ENCODE results near the gene MLH1.

MLH1 gene

GRCh38 chr3:37092484-37092883 lies 99.2 kb downstream of the MLH1 start:
- no peak for DNase-seq (ENCODE audit: extremely low read depth, low read depth)
- no peak for TF ChIP-seq CTCF (IDR thresholded peaks at IDR 0.05; ENCODE audit: low read depth, low read length, missing control alignments)
- H3K4me3 ChIP-seq (replicated peaks; ENCODE audit: low read depth, low read length): no peak overlapping the region

DNA sequence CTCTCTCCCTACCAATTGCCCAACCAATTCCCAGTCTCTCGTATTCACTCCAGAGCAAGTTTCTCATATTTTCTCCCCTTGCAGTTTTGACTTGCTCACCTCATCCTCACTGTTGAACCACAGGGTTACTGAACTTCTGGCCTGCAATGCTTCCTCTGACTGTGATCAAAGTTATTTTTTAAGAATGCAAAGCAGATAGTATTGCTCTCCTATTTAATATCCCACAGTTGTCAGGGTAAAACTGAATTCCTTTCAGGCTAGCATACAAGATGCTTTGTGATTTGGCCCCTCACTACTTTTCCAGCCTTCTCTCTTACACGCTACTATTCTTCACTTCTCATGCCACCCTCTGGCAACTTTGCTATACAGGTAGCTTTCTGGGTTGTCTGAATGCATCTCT lies 100.2 kb downstream of the MLH1 start:
- no peak overlapping the region for H3K4me3 ChIP-seq (replicated peaks; ENCODE audit: low read depth, low read length)
- no peak for DNase-seq (ENCODE audit: extremely low read depth, low read depth)
- TF ChIP-seq CTCF (IDR thresholded peaks at IDR 0.05; ENCODE audit: low read depth, low read length, missing control alignments): no peak

DNA sequence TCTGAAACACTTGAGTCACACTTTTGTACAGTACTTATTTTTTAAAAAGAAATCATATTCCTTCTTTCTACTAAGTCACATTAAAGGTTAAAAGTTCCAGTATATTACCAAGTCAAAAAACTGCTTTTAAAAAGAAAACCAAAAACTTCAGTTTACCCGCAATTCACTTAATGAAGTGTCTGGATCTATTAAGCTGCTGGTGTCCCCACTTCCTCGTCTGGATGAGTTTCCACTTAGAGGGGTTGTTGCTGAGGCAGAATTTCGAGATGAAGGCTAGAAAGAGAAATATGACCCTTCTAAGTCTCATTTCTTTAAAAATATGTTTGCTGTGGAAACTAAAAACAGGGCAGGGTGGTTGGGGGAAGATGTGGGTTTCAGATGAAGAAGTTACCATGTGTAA lies 101.3 kb downstream of the MLH1 start:
- no peak overlapping the region for H3K4me3 ChIP-seq (replicated peaks; ENCODE audit: low read depth, low read length)
- TF ChIP-seq CTCF (IDR thresholded peaks at IDR 0.05; ENCODE audit: low read depth, low read length, missing control alignments): no peak
- no peak for DNase-seq (ENCODE audit: extremely low read depth, low read depth)

- peak; percentile 9 for DNase-seq (ENCODE audit: extremely low read depth, low read depth)
- TF ChIP-seq CTCF (IDR thresholded peaks at IDR 0.05; ENCODE audit: low read depth, low read length, missing control alignments): no peak
- no peak overlapping the region for H3K4me3 ChIP-seq (replicated peaks; ENCODE audit: low read depth, low read length)
Measured at GRCh38 chr3:37096288-37096687, 103.0 kb downstream of the MLH1 start.

DNA sequence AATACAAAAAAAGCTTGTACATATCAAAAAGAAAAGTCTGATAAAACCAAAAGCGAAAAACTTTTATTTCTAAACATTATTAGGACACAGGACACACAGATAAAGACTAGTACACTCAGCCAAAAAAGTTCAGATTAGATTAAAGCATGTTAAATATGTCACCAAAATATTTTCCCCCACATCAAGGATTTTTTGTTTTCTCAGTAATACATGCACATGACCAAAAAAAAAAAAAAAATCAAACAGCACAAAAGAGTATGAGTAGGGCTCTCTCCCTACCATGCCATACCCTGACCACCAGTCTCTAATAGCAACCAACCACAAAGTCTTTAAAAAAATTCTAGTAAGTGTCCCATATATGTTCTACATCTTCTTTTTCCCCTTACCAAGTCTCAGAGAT lies 103.7 kb downstream of the MLH1 start:
- no peak for DNase-seq (ENCODE audit: extremely low read depth, low read depth)
- TF ChIP-seq CTCF (IDR thresholded peaks at IDR 0.05; ENCODE audit: low read depth, low read length, missing control alignments): no peak
- H3K4me3 ChIP-seq (replicated peaks; ENCODE audit: low read depth, low read length): no peak overlapping the region

GRCh38 chr3:37097776-37098175 lies 104.5 kb downstream of the MLH1 start:
- TF ChIP-seq CTCF (IDR thresholded peaks at IDR 0.05; ENCODE audit: low read depth, low read length, missing control alignments): no peak
- H3K4me3 ChIP-seq (replicated peaks; ENCODE audit: low read depth, low read length): no peak overlapping the region
- no peak for DNase-seq (ENCODE audit: extremely low read depth, low read depth)

GRCh38 chr3:37098884-37099283 lies 105.6 kb downstream of the MLH1 start:
- H3K4me3 ChIP-seq (replicated peaks; ENCODE audit: low read depth, low read length): no peak overlapping the region
- TF ChIP-seq CTCF (IDR thresholded peaks at IDR 0.05; ENCODE audit: low read depth, low read length, missing control alignments): no peak
- no peak for DNase-seq (ENCODE audit: extremely low read depth, low read depth)
